Measurements from ENCODE around the gene PHRF1.

DNA sequence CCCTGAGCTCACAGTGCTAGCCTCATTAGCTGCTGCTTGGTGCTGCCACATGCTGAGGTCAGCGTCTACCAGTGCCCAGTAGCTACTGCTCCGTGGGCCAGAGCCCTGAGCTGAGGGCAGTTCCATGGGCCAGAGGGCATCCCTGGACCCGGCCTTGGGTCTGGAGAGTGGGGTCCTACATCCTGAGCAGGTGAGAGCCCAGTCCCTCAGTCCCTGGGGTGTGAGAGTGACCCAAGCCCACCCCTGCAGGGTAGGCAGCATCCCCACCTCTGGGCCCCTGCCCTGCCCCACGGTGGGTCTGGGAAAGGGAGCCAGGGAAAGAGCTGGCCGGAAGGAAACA lies 25.6 kb upstream of the PHRF1 start:
- no peak for TF ChIP-seq EZH2phosphoT487 (IDR thresholded peaks at IDR 0.05; ENCODE audit: low read depth)
- TF ChIP-seq, protein P1, sequence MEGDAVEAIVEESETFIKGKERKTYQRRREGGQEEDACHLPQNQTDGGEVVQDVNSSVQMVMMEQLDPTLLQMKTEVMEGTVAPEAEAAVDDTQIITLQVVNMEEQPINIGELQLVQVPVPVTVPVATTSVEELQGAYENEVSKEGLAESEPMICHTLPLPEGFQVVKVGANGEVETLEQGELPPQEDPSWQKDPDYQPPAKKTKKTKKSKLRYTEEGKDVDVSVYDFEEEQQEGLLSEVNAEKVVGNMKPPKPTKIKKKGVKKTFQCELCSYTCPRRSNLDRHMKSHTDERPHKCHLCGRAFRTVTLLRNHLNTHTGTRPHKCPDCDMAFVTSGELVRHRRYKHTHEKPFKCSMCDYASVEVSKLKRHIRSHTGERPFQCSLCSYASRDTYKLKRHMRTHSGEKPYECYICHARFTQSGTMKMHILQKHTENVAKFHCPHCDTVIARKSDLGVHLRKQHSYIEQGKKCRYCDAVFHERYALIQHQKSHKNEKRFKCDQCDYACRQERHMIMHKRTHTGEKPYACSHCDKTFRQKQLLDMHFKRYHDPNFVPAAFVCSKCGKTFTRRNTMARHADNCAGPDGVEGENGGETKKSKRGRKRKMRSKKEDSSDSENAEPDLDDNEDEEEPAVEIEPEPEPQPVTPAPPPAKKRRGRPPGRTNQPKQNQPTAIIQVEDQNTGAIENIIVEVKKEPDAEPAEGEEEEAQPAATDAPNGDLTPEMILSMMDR (IDR thresholded peaks at IDR 0.05; ENCODE audit: low read depth, low read length), result no peak

All from OCI-LY3 (cell line).